Astrocyte of the spinal cord (primary cell): ENCODE measurements around the gene ERBB4.

Experiments used
- DNase-seq: peaks from one replicate; pipeline ENCODE4 v3.0.0; 2011; ENCODE audit warnings: low read depth, low spot score
- H3K4me3 ChIP-seq: 2 replicates; pipeline ENCODE4 v1.5.1; 2011; ENCODE audit warnings: low read depth, mild to moderate bottlenecking, low read length, moderate library complexity
- in situ Hi-C: cut with HindIII; loops from 2 replicates; pipeline ENCODE4 v1.10.0; 2017; ENCODE audit warnings: low sequenced_read_pairs
- TF ChIP-seq, protein P1 (sequence below): IDR thresholded peaks from 2 replicates; pipeline ENCODE4 v1.5.1; 2012; ENCODE audit warnings: low read depth, mild to moderate bottlenecking, low read length, inconsistent platforms

ERBB4 gene

DNA sequence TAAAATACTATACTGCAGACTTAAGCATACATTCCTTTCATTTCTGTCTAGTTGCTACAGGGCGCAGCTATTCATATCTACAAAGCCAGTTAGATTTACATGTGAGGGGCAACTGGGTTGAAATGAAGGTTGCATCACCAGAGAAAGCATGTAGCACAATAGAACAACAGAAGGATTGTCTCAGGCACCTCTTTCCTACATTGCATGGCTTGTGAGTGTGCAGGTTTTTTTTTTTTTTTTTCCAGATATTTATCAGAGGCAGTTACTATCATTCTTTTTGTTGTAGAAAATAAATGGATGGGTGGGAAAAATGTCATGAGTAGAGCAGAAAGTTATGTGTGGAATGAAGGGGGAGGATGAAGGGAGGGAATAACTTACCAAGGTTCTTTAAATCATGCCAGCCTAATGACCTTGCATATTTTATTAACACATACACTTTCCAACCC, 86.8 kb downstream of the ERBB4 start:
- in situ Hi-C loops, result no loop called here
- TF ChIP-seq, protein P1, sequence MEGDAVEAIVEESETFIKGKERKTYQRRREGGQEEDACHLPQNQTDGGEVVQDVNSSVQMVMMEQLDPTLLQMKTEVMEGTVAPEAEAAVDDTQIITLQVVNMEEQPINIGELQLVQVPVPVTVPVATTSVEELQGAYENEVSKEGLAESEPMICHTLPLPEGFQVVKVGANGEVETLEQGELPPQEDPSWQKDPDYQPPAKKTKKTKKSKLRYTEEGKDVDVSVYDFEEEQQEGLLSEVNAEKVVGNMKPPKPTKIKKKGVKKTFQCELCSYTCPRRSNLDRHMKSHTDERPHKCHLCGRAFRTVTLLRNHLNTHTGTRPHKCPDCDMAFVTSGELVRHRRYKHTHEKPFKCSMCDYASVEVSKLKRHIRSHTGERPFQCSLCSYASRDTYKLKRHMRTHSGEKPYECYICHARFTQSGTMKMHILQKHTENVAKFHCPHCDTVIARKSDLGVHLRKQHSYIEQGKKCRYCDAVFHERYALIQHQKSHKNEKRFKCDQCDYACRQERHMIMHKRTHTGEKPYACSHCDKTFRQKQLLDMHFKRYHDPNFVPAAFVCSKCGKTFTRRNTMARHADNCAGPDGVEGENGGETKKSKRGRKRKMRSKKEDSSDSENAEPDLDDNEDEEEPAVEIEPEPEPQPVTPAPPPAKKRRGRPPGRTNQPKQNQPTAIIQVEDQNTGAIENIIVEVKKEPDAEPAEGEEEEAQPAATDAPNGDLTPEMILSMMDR, result no peak
- peak; percentile 45 for DNase-seq
- no peak overlapping the region for H3K4me3 ChIP-seq

GRCh38 chr2:212448698-212449097, 89.9 kb downstream of the ERBB4 start:
- TF ChIP-seq, protein P1, result no peak
- in situ Hi-C loops, result no loop called here
- DNase-seq, result peak; percentile 24
- no peak overlapping the region for H3K4me3 ChIP-seq

DNA sequence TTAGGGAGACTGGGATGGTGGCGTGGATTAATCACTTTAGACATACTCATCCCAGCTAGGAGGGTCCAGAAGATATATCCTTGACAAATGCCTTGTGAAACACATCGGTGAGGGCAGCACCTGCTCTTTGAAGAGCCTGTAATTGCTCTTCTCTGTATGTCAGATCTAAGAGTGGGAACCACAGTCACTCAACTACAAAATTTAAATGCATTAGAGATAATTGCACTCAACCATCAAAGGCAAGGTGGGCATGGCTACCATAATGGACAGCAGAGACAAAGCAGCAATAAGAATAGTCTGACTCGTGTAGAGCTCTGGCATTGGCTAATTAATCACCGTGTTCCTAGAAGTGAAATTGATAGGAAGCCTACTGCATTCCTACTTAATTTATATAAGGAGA, 96.8 kb downstream of the ERBB4 start:
- in situ Hi-C loops, result no loop called here
- no peak overlapping the region for H3K4me3 ChIP-seq
- TF ChIP-seq, protein P1, result no peak
- no peak for DNase-seq

- H3K4me3 ChIP-seq, result no peak overlapping the region
- in situ Hi-C loops, result no loop called here
Observed at GRCh38 chr2:212441141-212441540, 97.5 kb downstream of the ERBB4 start.

GRCh38 chr2:212428681-212429478, 109.7 kb downstream of the ERBB4 start:
- H3K4me3 ChIP-seq, result no peak overlapping the region
- DNase-seq, result no peak
- in situ Hi-C loops, result no loop called here
- TF ChIP-seq, protein P1, result no peak

More at GRCh38 chr2:212441141-212441540, 97.5 kb downstream of the ERBB4 start:
- DNase-seq, result no peak
- TF ChIP-seq, protein P1, result no peak

DNA sequence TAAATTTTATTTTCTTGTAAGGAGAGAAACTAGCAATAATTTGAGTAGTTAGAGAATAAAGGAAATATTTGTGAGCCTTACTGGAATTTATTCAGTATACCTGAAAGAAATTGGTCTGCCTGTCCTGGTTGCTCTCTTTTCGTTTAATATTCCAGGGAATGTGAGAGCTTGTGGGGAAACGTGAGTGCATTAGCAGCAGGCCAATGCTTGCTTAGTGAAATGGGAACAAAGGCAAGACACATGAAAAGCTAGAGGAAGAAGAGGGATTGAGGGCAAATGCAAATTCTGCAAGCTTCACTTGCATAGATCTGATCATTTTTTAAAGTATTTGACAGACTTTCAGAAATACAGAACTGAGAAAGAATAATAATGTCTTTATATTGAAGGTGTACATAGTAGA, 111.0 kb downstream of the ERBB4 start:
- TF ChIP-seq, protein P1, result no peak
- no peak for DNase-seq
- no peak overlapping the region for H3K4me3 ChIP-seq
- in situ Hi-C loops, result no loop called here
